Stimulated activated CD4-positive, alpha-beta T cell treated with anti-CD3 and anti-CD28 coated beads, Interleukin-4, amount 100 ng/mL, for 4 hours (primary cell): ENCODE data around the gene TMPRSS11A.

ENCODE experiments used
- DNase-seq, 2 experiments: peaks; one replicate each; pipeline ENCODE4 v3.0.0-alpha.2; 2020

Gene TMPRSS11A

DNA sequence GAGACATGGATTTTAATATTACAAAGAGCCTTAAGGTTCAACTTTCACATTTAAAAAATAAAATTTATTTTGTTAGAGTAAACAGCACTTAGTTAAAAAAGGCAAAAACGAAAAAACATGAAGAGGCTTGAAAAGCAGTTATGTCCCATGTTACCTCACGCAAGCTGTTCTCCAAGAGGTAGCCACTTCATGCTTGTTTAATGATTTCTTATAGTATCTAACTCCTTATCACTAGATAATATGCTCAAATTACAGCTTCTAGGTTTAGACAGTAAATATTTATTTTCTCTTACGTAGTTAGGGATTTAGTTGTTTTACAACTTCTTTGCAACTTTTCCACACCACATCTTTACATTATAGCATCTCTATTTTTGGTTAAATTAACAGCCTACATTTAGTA, 51.7 kb downstream of the TMPRSS11A start:
- DNase-seq: no peak

- DNase-seq: no peak
Observed at GRCh38 chr4:67911141-67911540, 52.2 kb downstream of the TMPRSS11A start.

DNA sequence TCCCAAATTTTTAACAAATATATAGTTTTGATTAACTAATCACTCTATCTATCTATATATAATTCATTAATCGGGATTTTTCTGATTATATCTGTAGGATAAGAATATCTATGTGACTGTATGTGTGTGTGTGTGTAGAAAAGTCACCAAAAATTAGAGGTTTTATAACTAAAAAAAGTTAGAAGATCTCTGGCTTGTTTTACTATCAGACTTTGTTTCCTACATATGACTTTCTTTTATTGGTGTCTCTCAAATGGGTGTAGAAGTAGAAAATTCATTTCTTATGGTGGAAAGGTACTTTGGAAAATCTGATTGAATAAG, 52.7 kb downstream of the TMPRSS11A start:
- no peak for DNase-seq

GRCh38 chr4:67909905-67910584, 53.2 kb downstream of the TMPRSS11A start:
- no peak for DNase-seq

GRCh38 chr4:67907650-67908049, 55.6 kb downstream of the TMPRSS11A start:
- DNase-seq: no peak

DNA sequence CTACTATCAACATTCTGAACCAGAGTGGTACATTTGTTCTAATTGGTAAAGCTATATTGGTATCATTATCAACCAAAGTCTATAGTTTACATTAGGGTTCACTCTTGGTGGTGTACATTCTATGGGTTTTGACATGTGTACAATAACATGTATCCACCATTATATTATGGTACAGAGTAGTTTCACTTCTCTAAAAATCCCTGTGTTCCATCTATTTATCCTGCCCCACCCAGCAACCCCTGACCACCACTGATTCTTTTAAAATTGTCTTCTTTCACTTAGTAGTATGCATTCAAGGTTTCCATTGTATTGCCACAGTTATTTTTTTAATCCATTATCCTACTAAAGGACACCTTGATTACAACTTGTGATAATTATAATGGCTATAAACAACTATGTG, 64.2 kb downstream of the TMPRSS11A start:
- no peak for DNase-seq

DNA sequence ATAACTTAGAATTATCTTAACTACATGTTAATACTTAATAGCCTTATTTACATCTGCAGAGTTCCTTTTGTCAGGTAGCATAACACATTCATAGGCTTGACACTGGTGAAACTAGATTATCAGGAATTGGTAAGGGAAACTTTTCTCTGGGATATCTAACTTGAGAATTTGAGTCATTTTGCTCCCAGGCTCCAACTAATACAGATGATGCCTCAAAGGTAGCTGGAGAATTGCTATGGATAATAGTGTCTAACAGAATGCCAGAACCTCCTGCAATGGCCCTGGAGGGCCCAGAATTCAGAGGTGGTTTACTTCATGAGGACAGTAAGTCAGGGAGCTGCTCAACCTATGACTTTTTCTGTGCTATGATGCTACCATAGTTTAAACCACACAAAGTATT, 65.6 kb downstream of the TMPRSS11A start:
- DNase-seq: no peak

DNA sequence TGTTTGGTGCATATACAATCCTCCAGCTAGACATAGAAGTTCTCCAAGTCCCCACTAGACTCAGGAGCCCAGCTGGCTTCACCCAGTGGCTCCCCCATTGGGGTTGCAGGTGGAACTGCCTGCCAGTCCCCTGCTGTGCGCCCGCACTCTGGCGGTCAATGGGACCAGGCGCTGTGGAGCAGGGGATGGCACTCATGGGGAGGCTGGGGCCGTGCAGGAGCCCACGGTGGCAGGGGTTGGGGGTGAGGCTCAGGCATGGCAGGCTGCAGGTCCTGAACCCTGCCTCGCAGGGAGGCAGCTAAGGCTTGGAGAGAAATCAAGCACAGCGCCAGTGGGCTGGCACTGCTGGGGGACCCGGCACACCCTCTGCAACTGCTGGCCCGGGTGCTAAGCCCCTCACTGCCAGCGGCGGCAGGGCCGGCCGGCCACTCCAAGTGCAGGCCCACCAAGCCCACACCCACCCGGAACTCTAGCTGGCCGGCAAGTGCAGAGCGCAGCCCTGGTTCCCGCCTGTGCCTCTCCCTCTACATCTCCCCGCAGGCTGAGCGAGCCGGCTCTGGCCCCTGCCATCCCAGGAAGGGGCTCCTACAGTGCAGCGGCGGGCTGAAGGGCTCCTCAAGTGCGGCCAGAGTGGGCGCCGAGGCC, 66.8 kb downstream of the TMPRSS11A start:
- no peak for DNase-seq

DNA sequence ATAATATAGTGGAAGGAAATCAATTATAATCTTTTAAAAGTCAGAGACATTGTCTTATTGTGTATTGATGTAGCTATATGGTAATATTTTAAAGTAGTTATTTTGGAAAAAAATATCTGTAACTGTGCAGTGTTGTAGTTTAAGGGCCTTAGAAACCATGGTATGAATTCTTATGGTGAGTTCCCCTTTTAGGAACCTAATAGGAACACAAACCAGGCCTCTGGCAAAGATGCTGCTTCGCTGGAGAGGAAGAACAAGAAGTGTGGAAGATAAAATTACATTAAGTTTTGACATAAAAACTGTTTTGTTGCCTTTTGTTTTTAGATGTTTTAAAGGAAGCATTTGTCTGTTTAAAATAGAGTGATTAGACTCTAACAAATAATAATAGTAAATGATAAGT, 68.6 kb downstream of the TMPRSS11A start:
- no peak for DNase-seq

DNA sequence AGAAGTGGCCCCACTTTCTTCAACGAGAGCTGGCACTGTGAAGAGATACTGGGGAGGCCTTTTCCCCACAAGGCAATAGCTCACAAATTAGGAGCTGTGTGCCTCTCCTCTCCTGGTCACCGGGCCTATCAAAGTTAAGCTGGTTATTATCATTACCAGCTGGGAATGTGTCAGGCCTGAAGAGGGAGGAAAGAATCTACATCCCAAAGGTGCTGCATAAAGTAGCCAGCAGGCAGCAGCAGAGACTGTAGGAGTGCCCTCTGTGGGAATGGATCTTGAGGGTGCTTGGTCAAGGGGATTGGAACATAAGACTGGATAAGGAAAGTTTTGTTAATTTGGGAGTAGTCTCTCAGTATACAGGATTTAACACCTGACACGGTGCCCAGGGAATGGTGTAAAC, 70.4 kb downstream of the TMPRSS11A start:
- DNase-seq: no peak

DNA sequence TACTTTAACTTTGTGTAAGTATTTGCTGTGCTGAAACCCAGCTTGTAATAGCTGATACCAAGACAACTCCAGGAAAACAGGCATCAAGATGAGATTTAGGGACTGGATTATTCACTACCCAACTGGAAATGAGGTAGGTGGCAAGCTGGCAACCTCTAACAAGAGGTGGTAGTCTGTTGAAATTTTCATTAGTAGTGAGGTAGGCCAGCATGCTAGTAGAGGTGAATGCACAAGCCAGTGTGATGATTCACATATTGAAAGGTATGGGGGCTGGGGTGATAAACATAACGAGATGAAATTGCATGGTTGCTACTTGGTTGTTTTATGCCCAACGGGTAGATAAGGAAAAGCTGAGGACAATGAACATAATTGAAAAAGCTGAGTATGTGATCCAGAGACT, 71.0 kb downstream of the TMPRSS11A start:
- no peak for DNase-seq

DNA sequence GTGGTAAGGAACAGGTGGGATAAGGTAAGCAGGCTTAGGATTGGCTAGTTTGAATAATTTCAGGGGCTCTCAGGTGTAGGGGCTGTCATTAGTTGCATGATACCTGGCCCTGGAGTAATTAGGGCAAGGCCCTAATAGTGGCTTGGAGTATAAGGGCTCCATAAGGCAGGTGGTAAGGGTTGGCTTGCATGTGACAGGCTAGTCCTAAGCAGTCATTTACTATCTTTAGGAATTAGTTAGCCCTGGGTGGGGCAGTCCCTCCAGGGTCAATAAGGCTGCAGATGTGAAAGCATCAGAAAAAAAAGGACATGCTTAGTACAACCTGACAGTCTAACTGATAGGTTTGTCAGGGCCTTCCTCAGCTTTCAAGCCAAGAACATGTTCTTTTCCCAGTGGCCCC, 71.6 kb downstream of the TMPRSS11A start:
- no peak for DNase-seq

DNA sequence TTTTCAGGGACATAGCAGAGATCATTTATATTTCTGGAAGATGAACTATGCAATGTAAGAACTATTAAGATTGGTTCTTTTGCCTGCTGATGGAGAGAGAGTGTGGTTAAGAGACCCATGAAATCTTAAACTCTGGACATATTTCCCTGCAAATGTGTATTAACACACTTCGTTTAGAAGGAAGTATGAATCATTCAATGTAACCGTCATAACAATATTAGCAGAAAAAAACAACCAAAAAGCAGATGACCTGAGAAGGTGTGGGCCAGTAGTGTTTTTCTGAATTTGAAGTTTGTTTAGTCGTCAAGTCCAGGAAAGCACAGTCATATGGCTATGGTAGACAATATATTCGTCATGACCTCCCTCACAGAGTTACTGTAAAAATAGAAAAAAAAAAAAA, 77.0 kb downstream of the TMPRSS11A start:
- no peak for DNase-seq

DNA sequence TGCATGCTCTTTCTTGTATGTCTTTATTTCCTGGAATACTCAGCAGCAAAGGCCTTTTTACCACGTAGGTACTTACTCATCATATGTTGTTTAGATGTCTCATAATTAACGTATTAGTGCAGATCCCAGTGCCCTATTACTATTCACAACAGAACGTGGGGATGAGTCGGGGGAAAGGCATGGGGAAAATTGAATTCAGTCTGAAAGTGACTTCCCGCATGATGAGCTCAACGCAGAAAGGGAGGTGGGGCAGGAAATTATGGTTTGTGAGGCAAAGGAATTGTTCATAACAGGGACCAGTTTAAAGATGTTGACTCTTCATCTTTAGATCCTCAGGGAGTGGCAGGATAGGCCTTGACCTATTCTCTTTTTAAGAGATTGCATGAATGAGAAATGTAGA, 77.5 kb downstream of the TMPRSS11A start:
- DNase-seq: no peak

DNA sequence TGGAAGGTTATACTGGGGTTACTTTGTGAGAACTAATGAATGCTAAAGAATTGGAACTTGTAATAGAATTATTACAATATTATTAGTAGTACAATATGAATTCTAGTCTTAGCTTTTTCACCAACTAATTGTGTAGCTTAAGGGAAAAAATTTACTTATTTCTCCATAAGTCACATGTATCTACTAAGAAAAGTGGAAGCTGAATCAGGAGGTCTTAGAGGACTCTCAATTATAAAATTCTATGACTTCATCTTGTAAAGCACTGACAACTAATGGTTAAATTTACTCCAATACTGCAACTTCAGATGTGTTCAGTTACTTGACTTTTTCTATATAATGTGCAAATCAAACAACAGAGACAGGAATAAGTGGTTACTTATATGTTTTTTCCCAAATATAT, 78.6 kb downstream of the TMPRSS11A start:
- no peak for DNase-seq

DNA sequence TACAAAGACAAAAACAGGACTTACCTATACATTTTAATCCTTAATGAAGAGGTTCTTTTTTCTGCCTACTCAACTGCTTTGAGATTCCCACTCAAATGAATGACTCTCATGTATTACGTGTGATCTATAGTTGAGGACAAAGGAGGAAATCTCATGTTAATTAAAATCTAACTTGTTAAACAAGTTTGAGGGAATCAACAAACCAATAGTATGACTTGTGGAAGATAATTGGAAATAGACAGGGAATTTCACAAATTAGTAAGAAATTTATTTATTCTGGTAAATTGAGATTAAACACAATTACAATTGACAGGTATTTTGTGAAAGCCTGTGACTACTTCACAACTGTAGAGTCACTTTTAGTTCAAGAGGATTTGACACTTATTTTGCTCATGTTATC, 79.4 kb downstream of the TMPRSS11A start, which contains the start of gene TMPRSS11D:
TMPRSS11D (minus strand) TSS at position 101 of the 400 bp plus-strand sequence; CDS start at position 32, 69 bp downstream.
- DNase-seq: no peak

DNA sequence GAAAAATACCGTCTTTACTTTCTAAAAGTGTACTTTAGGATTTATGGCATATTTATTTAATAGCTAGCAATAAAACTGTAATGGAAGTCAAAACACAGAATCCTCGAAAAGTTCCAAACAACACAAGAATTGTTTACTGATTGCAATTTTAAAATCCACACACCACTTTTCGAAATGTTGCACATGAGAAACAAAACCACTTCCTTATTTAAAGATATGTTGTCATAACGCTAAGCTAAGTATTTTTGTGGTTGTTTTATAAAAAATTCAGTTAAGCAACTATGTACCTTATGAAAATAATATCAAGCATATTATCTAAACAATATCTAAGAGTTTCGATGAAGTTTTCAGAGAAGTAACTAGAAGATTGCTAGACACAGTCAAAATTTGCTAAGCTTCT, 79.8 kb downstream of the TMPRSS11A start:
- no peak for DNase-seq

DNA sequence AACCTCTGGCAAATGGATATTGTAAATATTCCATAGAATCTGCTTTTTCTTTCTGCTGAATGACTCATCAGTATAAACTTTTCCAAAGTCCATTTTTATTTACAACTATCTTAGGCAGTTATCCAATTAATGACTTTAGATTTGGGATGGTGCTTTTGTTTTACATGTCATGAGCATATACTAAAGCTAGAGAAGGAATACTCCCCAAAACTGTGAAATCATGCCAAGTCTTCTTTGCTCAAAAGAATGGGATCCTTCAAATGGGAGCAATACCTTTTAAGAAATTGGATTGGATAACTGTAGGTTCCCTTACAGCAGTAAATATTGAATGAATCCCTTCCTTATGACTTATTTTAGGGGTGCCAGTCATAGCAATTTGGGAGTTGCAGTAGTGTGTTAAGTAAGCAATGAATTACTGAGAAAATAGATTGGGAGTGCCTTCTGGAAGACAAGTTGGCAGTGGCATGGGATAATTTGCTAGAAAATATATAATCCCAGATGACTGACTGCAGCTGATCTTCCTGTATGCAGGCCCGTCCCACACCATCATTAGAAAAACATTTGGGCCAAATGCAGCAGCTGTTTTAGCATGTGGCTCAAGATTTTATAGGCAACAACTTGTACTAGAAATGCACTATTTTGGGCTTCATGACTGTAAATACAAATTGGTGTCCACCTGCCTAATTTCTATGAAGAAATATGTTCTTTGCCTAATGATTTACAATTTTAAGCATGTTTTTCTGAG, 82.3 kb downstream of the TMPRSS11A start:
- no peak for DNase-seq

- DNase-seq: no peak
Observed at GRCh38 chr4:67879486-67879885, 83.8 kb downstream of the TMPRSS11A start.

DNA sequence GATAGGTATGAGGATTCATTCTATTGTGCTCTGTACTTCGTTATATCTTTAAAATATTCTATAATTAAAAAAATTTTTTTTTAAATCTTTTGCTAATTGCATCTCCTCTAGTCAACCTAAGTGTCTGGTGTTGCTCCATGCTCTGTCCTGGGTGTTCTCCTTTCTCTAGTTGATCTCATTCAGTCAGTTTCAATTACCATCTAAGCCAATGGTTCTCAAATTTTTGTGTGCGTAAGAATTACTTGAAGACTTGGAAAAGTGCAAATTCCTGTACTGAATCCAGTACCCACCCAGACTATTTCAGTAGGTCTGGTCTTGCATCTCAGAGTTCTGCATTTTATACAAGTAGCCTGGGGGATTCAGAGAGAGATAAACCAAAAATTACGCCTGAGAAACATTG, 86.2 kb downstream of the TMPRSS11A start:
- DNase-seq: no peak

DNA sequence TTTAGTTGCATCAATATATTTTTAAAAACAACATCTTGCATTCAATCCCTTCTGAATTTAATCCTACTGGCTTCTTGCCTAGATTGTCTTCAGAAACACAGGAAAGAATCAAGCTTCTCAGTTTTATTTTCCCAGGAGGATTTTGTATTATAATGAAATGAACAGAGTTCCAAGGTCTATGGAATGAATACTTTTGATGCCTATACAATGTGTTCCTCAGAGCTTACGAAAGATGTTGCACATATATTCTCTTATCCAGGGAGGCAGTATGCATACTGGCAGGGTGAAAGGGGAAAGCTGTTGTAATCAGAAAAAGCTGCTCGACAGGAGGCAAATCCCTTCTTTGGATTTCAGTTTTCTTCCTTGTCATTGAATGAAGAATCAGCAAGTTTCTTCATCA, 88.3 kb downstream of the TMPRSS11A start:
- DNase-seq: no peak

DNA sequence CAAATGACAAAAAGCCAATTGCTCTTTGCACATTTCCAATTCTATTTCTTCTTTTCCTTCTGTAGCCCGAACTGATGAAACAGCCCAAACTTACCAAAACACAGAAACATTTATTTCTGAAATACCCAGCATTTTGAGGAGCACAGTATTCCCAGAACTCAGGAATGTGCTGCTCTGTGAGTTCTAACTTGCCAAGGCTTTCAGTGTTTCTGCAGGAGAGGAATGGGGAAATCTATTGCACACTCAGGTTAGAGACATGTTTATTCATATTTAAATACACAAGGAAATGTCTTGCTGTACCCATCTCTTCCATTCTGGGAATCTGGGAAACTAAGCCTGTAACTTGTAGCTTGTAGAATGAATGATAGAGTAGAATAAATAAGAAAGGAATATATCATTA, 90.2 kb downstream of the TMPRSS11A start:
- no peak for DNase-seq

GRCh38 chr4:67871867-67872266, 91.4 kb downstream of the TMPRSS11A start:
- DNase-seq: no peak

DNA sequence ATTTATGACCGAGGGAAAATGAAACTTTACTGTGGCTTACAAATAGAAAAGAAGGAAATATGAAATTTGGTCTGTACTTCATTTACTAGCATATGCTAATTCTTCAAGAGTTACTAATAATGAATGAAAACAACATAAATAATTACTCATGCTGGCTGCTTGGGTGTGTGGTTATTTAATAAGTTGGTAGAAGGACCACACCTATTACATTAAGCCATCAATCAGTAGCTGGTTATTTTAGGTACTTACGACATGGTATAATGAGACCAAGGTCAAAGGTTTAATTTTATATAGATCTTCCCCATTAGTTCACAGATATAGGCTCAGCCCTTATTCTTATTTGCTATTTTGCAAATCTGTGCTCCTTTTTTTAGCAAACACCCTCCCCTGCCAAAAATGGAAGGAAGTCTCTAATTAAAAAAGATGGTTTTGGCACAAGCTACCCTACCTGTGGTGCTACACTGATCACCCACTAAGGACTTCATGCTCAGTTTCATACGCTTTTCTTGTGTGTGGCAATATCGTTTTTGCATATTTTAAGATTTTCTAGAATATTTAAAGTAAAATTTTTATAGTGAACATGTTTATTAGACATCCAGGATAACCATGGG, 93.6 kb downstream of the TMPRSS11A start:
- DNase-seq: no peak
